ENCODE results near the gene IER3IP1.
A peak's percentile ranks its signal among the peaks of the same experiment; 100 is the strongest.

IER3IP1 gene

GRCh38 chr18:47143899-47144485, 32.2 kb downstream of the IER3IP1 start:
- DNase-seq (ENCODE audit: low read depth in 2 of 2) = no peak
- TF ChIP-seq CTCF (IDR thresholded peaks at IDR 0.05; ENCODE audit: low read depth, low read length) = no peak
- H3K4me3 ChIP-seq (replicated peaks in 1 of 2; ENCODE audit: low read depth in 2 of 2, low read length in 2 of 2) = no peak overlapping the region

GRCh38 chr18:47143153-47143552, 33.0 kb downstream of the IER3IP1 start:
- DNase-seq (ENCODE audit: low read depth in 2 of 2) = no peak
- H3K4me3 ChIP-seq (replicated peaks in 1 of 2; ENCODE audit: low read depth in 2 of 2, low read length in 2 of 2) = no peak overlapping the region
- TF ChIP-seq CTCF (IDR thresholded peaks at IDR 0.05; ENCODE audit: low read depth, low read length) = no peak

GRCh38 chr18:47141289-47141688, 34.9 kb downstream of the IER3IP1 start:
- TF ChIP-seq CTCF (IDR thresholded peaks at IDR 0.05; ENCODE audit: low read depth, low read length) = no peak
- no peak overlapping the region for H3K4me3 ChIP-seq (replicated peaks in 1 of 2; ENCODE audit: low read depth in 2 of 2, low read length in 2 of 2)
- no peak for DNase-seq (ENCODE audit: low read depth in 2 of 2)

- TF ChIP-seq CTCF (IDR thresholded peaks at IDR 0.05; ENCODE audit: low read depth, low read length) = no peak
- no peak for DNase-seq (ENCODE audit: low read depth in 2 of 2)
- no peak overlapping the region for H3K4me3 ChIP-seq (replicated peaks in 1 of 2; ENCODE audit: low read depth in 2 of 2, low read length in 2 of 2)
These were observed 55.0 kb downstream of the IER3IP1 start for GRCh38 chr18:47121146-47121545.

GRCh38 chr18:47120428-47120827, 55.7 kb downstream of the IER3IP1 start:
- DNase-seq (ENCODE audit: low read depth in 2 of 2) = peak in 1 of 2 donors; percentile 15
- TF ChIP-seq CTCF (IDR thresholded peaks at IDR 0.05; ENCODE audit: low read depth, low read length) = no peak
- H3K4me3 ChIP-seq (replicated peaks in 1 of 2; ENCODE audit: low read depth in 2 of 2, low read length in 2 of 2) = no peak overlapping the region

GRCh38 chr18:47118981-47119380, 57.2 kb downstream of the IER3IP1 start:
- no peak overlapping the region for H3K4me3 ChIP-seq (replicated peaks in 1 of 2; ENCODE audit: low read depth in 2 of 2, low read length in 2 of 2)
- DNase-seq (ENCODE audit: low read depth in 2 of 2) = peak; percentile 11 to 52
- TF ChIP-seq CTCF (IDR thresholded peaks at IDR 0.05; ENCODE audit: low read depth, low read length) = no peak

- no peak overlapping the region for H3K4me3 ChIP-seq (replicated peaks in 1 of 2; ENCODE audit: low read depth in 2 of 2, low read length in 2 of 2)
- TF ChIP-seq CTCF (IDR thresholded peaks at IDR 0.05; ENCODE audit: low read depth, low read length) = no peak
- no peak for DNase-seq (ENCODE audit: low read depth in 2 of 2)
These were observed 61.0 kb downstream of the IER3IP1 start for GRCh38 chr18:47115205-47115604.

All from cardiac fibroblast (primary cell).